Activated CD8-positive, alpha-beta T cell treated with anti-CD3 and anti-CD28 coated beads, Interleukin-2, amount 10 ng/mL, durations not matched to agents 7 days and 5 days (primary cell): ENCODE results near the gene CTSW. TPM values are rescaled to one million over a fixed set of nuclear protein-coding genes. Genes with fewer than 3 reads are reported as not detected.

Experiments used
- ATAC-seq: fragments of 150-1000 bp; cut with Tn5 transposase; one replicate; pipeline ENCODE4 v1.10.0; 2021; ENCODE audit warnings: moderate library complexity
- CTCF ChIA-PET: fragments of 350-600 bp; sonication (Branson Sonifier 250); formaldehyde crosslinking; loops from one replicate; lab custom pipeline; 2021; ENCODE audit warnings: antibody characterized with exemption; lab: Charles Lee
- POLR2A ChIA-PET: fragments of 350-600 bp; sonication (Branson Sonifier 250); formaldehyde crosslinking; loops from one replicate; lab custom pipeline; 2021; ENCODE audit warnings: antibody characterized with exemption; lab: Charles Lee
- DNase-seq: peaks from one replicate; pipeline ENCODE4 v3.0.0-alpha.2; 2020
- H3K27ac Mint-ChIP-seq: one replicate; pipeline ENCODE4 v1.8.0; 2021; ENCODE audit warnings: mild to moderate bottlenecking, mixed read lengths
- H3K27me3 Mint-ChIP-seq: one replicate; pipeline ENCODE4 v1.8.0; 2021; ENCODE audit warnings: low read depth, mixed read lengths
- H3K36me3 Mint-ChIP-seq: one replicate; pipeline ENCODE4 v1.8.0; 2021; ENCODE audit warnings: low read depth, mixed read lengths
- H3K4me1 Mint-ChIP-seq: one replicate; pipeline ENCODE4 v1.8.0; 2021; ENCODE audit warnings: low read depth, mixed read lengths
- H3K4me3 Mint-ChIP-seq: one replicate; pipeline ENCODE4 v1.8.0; 2021; ENCODE audit warnings: mild to moderate bottlenecking, mixed read lengths
- H3K9me3 Mint-ChIP-seq: one replicate; pipeline ENCODE4 v1.8.0; 2022; ENCODE audit warnings: mixed read lengths; ENCODE audit not compliant: insufficient read depth
- total RNA-seq, 2 experiments: library from RNA; stranded (reverse); gene quantifications; one replicate each; pipeline ENCODE4 v1.2.3, GENCODE V29; 2021

CTSW gene
- total RNA-seq, 2 experiments from 2014 or later: 381 to 413 TPM

- H3K4me3 Mint-ChIP-seq: no peak overlapping the region
- H3K36me3 Mint-ChIP-seq: peaks cover 35% of the 10 kb centered on the region
- DNase-seq (no peak), ATAC-seq (no peak)
- H3K27ac Mint-ChIP-seq: no peak overlapping the region
- CTCF ChIA-PET: interaction anchor here (4.7 to 18.4 kb wide), 2 partner anchors 8 to 17 kb away, joined by 90 to 584 read pairs; partner anchors contain the start of genes CCDC85B, CTSW, FIBP and MUS81
- H3K4me1 Mint-ChIP-seq: peaks cover 49% of the 10 kb centered on the region
- POLR2A ChIA-PET: interaction anchor here (1.7 to 6.6 kb wide), 2 partner anchors 8 to 16 kb away, joined by 9 to 143 read pairs; partner anchors contain the start of genes CFL1 and MUS81
- no peaks in the 10 kb centered on the region for H3K9me3 Mint-ChIP-seq
- H3K27me3 Mint-ChIP-seq: peaks cover 3% of the 10 kb centered on the region
Measured at GRCh38 chr11:65868076-65868667, 11.5 kb upstream of the CTSW start.

GRCh38 chr11:65868907-65869306 lies 10.7 kb upstream of the CTSW start:
- no peak overlapping the region for H3K4me3 Mint-ChIP-seq
- DNase-seq (no peak), ATAC-seq (no peak)
- H3K27me3 Mint-ChIP-seq: peaks cover 5% of the 10 kb centered on the region
- H3K27ac Mint-ChIP-seq: no peak overlapping the region
- peaks cover 56% of the 10 kb centered on the region for H3K4me1 Mint-ChIP-seq
- CTCF ChIA-PET: interaction anchor here (1.4 to 18.4 kb wide), 3 partner anchors 9 to 177 kb away, joined by 3 to 584 read pairs (median 90); partner anchors contain the start of genes CCDC85B, CTSW, FIBP and MUS81
- peaks cover 28% of the 10 kb centered on the region for H3K36me3 Mint-ChIP-seq
- H3K9me3 Mint-ChIP-seq: no peaks in the 10 kb centered on the region
- POLR2A ChIA-PET: interaction anchor here (1.3 to 6.6 kb wide), 3 partner anchors 9 to 22 kb away, joined by 6 to 143 read pairs (median 9); partner anchors contain the start of genes CCDC85B, CFL1 and MUS81

GRCh38 chr11:65869643-65870306 lies 9.9 kb upstream of the CTSW start:
- H3K4me1 Mint-ChIP-seq: peaks cover 56% of the 10 kb centered on the region
- CTCF ChIA-PET: interaction anchor here (1.4 to 18.4 kb wide), 3 partner anchors 10 to 176 kb away, joined by 3 to 584 read pairs (median 90); partner anchors contain the start of genes CCDC85B, CTSW, FIBP and MUS81
- no peak overlapping the region for H3K4me3 Mint-ChIP-seq
- no peak for ATAC-seq
- H3K9me3 Mint-ChIP-seq: no peaks in the 10 kb centered on the region
- H3K36me3 Mint-ChIP-seq: peaks cover 24% of the 10 kb centered on the region
- peaks cover 5% of the 10 kb centered on the region for H3K27me3 Mint-ChIP-seq
- POLR2A ChIA-PET: interaction anchor here (1.3 to 6.6 kb wide), 4 partner anchors 9 to 21 kb away, joined by 6 to 143 read pairs (median 14); partner anchors contain the start of genes CCDC85B, CFL1, CTSW and MUS81
- no peak overlapping the region for H3K27ac Mint-ChIP-seq
- no peak for DNase-seq

- peaks cover 5% of the 10 kb centered on the region for H3K27me3 Mint-ChIP-seq
- no peaks in the 10 kb centered on the region for H3K9me3 Mint-ChIP-seq
- H3K4me3 Mint-ChIP-seq: no peak overlapping the region
- peaks cover 20% of the 10 kb centered on the region for H3K36me3 Mint-ChIP-seq
- DNase-seq (no peak), ATAC-seq (no peak)
- peaks cover 52% of the 10 kb centered on the region for H3K4me1 Mint-ChIP-seq
- POLR2A ChIA-PET: interaction anchor here (2.2 to 6.6 kb wide), 3 partner anchors 10 to 18 kb away, joined by 10 to 143 read pairs (median 20); partner anchors contain the start of genes CFL1, CTSW and MUS81
- CTCF ChIA-PET: interaction anchor here (1.6 to 18.4 kb wide), 3 partner anchors 10 to 158 kb away, joined by 3 to 584 read pairs (median 90); partner anchors contain the start of genes CCDC85B, CTSW, FIBP and KAT5
- peak overlapping the region; percentile 64 for H3K27ac Mint-ChIP-seq
Measured at GRCh38 chr11:65870307-65870658, 9.4 kb upstream of the CTSW start.

- H3K27me3 Mint-ChIP-seq: peaks cover 5% of the 10 kb centered on the region
- H3K4me3 Mint-ChIP-seq: no peak overlapping the region
- no peaks in the 10 kb centered on the region for H3K9me3 Mint-ChIP-seq
- peaks cover 15% of the 10 kb centered on the region for H3K36me3 Mint-ChIP-seq
- DNase-seq: no peak
- peaks cover 52% of the 10 kb centered on the region for H3K4me1 Mint-ChIP-seq
- ChIA-PET POLR2A (interaction anchor here (0.7 to 6.6 kb wide), 9 partner anchors 10 to 397 kb away, joined by 3 to 143 read pairs (median 5); partner anchors contain the start of genes CCDC85B, CFL1, CTSW and KAT5), CTCF (interaction anchor here (1.6 to 18.4 kb wide), 3 partner anchors 11 to 159 kb away, joined by 3 to 584 read pairs (median 90); partner anchors contain the start of genes CCDC85B, CTSW, FIBP and KAT5)
- no peak for ATAC-seq
- peak overlapping the region; percentile 64 for H3K27ac Mint-ChIP-seq
Measured at GRCh38 chr11:65870706-65871681, 8.6 kb upstream of the CTSW start.

- ATAC-seq (no peak), DNase-seq (no peak)
- Mint-ChIP-seq H3K27ac (peak overlapping the region; percentile 60), H3K36me3 (peaks cover 10% of the 10 kb centered on the region), H3K27me3 (peaks cover 5% of the 10 kb centered on the region), H3K4me1 (peaks cover 59% of the 10 kb centered on the region), H3K4me3 (peak overlapping the region; percentile 40), H3K9me3 (no peaks in the 10 kb centered on the region)
- ChIA-PET POLR2A (interaction anchor here (0.8 to 6.6 kb wide), 8 partner anchors 9 to 396 kb away, joined by 3 to 143 read pairs (median 6); partner anchors contain the start of genes CCDC85B, CFL1, CTSW and KAT5), CTCF (interaction anchor here (1.6 to 18.4 kb wide), 3 partner anchors 12 to 160 kb away, joined by 3 to 584 read pairs (median 90); partner anchors contain the start of genes CCDC85B, CTSW, FIBP and KAT5)
Measured at GRCh38 chr11:65871811-65872548, 7.7 kb upstream of the CTSW start.

GRCh38 chr11:65872586-65873317 lies 6.9 kb upstream of the CTSW start, which contains the start of gene EFEMP2:
Gene EFEMP2 (minus strand): TSS chr11:65872800. CDS start chr11:65872354, 446 bp downstream.
- POLR2A ChIA-PET: interaction anchor here (0.8 to 6.6 kb wide), 7 partner anchors 8 to 31 kb away, joined by 3 to 143 read pairs (median 10); partner anchors contain the start of genes CCDC85B, CFL1, CTSW and FIBP
- H3K4me3 Mint-ChIP-seq: peak within 1 kb of the TSS; percentile 83
- H3K27ac Mint-ChIP-seq: peak within 1 kb of the TSS; percentile 83

GRCh38 chr11:65873318-65874156 lies 6.1 kb upstream of the CTSW start:
- H3K27ac Mint-ChIP-seq: peak overlapping the region; percentile 83
- peaks cover 5% of the 10 kb centered on the region for H3K27me3 Mint-ChIP-seq
- POLR2A ChIA-PET: interaction anchor here (0.8 to 6.6 kb wide), 7 partner anchors 11 to 30 kb away, joined by 3 to 143 read pairs (median 5); partner anchors contain the start of genes CCDC85B, CFL1, FIBP and MUS81
- CTCF ChIA-PET: interaction anchor here (1.2 to 18.4 kb wide), 3 partner anchors 12 to 162 kb away, joined by 4 to 584 read pairs (median 25); partner anchors contain the start of genes CCDC85B, CTSW, FIBP and KAT5
- H3K4me3 Mint-ChIP-seq: peak overlapping the region; percentile 83
- DNase-seq (peak; percentile 96), ATAC-seq (peak; percentile 88)
- peaks cover 67% of the 10 kb centered on the region for H3K4me1 Mint-ChIP-seq
- no peaks in the 10 kb centered on the region for H3K9me3 Mint-ChIP-seq
- no peaks in the 10 kb centered on the region for H3K36me3 Mint-ChIP-seq

More at GRCh38 chr11:65872586-65873317, 6.9 kb upstream of the CTSW start, which contains the start of gene EFEMP2:
- Mint-ChIP-seq H3K27me3 (peaks cover 5% of the 10 kb centered on the region), H3K4me1 (peaks cover 60% of the 10 kb centered on the region), H3K9me3 (no peaks in the 10 kb centered on the region), H3K36me3 (peaks cover 2% of the 10 kb centered on the region)
- no peak for DNase-seq
- no peak for ATAC-seq
- CTCF ChIA-PET: interaction anchor here (2.0 to 18.4 kb wide), 3 partner anchors 12 to 13 kb away, joined by 25 to 584 read pairs (median 90); partner anchors contain the start of genes CCDC85B, CTSW, FIBP and MUS81
